NCI-H2196 (cell line): ENCODE data around the gene INSIG1.

Experiments
- DNase-seq: peaks from one replicate; lab custom pipeline; 2025; ENCODE audit not compliant: unreplicated experiment; lab: John Stamatoyannopoulos, UW

Gene INSIG1

GRCh38 chr7:155299535-155300202 is 2.0 kb downstream of the INSIG1 start:
- DNase-seq, result no peak

- DNase-seq, result no peak
Measured at GRCh38 chr7:155300641-155301452, 3.2 kb downstream of the INSIG1 start.

DNA sequence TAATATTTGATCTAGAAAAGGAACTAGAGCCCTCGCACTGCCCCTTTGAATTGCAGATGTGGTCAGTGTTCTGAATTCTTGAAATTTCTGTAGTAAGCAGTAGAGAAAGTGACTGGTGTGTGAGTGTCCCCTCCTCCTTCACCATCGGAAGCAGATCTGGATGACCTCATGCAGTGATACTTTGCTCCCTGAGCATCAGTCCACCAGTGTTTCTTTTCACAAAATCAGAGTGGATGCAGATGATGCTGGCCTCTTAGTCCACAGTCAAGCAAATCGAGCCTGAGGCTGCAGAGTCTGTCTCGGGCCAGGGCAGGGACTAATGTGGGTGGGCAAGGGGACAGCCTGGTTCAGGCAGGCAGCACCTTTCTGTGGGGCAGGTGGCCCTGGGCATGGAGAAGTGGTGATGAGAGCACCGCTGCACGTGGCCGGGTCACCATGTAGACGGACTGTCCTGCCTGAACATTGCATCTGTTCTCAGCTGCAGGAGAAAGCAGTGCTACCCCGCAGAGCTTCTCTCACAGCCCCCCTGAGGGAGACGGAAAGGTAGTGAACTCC is 5.4 kb downstream of the INSIG1 start:
- DNase-seq, result no peak

DNA sequence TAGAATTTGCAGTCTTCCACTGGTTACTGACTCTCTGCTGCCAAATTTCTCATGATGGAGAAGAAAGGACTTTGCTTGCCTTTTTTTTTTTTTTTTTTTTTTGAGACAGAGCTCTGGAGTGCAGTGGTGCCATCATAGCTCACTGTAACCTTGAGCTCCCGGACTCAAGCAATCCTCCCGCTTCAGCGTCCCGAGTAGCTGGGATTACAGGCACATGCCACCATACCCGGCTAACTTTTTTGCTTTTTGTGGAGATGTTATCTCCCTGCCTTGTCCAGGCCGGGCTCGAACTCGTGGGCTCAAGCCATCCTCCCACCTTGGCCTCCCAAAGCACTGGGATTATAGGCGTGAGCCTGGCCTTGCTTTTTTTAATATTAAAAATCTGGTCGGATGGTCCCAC is 6.2 kb downstream of the INSIG1 start:
- no peak for DNase-seq

GRCh38 chr7:155305231-155305904 is 7.7 kb downstream of the INSIG1 start:
- DNase-seq, result no peak

- DNase-seq, result no peak
Measured at GRCh38 chr7:155306673-155307470, 9.2 kb downstream of the INSIG1 start.

- no peak for DNase-seq
Measured at GRCh38 chr7:155308330-155309020, 10.8 kb downstream of the INSIG1 start.

DNA sequence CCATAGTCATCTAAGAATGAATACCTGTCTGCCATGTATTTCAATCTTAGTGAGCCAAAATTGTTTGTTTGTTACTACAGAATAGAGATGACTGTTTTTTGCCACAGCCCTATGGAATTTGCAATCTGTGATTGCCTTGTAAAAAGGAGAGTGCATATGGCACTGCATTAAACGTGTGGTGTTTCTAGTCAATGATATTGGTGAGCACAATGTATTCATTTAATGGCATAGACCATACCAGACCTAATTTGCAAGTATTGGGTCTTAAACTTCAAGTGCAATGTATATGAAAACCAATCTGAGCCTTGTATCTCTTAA is 11.3 kb downstream of the INSIG1 start:
- no peak for DNase-seq

GRCh38 chr7:155310425-155311114 is 12.9 kb downstream of the INSIG1 start:
- DNase-seq, result no peak

- DNase-seq, result no peak
Measured at GRCh38 chr7:155311826-155312537, 14.3 kb downstream of the INSIG1 start.

DNA sequence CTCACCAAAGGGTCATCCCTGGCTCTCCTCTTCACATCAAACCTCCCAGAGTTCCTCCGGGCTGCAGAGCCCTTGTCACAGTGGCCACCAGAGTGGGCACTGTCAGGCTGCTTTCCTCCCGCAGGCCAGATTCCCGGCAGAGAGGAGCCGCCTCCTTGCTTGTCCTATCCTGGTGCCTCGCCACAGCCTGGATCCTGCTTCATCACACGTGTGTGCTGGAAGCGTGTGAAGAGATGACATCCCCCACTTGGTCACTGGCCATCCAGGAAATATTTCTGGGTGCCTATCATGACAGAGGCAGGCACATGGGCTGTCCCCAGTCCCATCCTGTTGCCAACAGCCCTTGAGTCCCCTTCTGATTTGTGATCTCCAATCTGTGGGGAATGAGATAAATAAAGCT is 15.0 kb downstream of the INSIG1 start:
- no peak for DNase-seq

DNA sequence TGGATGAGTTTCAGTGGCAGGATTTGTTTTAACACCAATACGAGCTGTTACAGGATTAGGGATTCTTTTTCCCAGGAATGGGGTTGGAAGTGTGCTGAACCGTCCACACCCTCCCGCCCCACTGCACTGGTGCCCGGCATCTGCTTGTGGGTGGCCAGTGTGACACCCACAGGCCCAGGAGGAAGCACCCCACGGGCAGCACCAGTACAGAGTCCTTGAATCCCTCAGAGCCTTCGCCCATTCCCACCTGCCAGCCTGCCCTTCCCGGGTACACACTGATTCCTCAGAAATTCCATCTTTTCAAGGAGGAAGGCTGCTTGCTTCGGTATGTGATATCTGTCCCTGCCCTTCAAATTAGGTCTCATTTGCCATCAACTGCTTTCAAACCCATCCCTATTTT is 15.4 kb downstream of the INSIG1 start:
- no peak for DNase-seq

DNA sequence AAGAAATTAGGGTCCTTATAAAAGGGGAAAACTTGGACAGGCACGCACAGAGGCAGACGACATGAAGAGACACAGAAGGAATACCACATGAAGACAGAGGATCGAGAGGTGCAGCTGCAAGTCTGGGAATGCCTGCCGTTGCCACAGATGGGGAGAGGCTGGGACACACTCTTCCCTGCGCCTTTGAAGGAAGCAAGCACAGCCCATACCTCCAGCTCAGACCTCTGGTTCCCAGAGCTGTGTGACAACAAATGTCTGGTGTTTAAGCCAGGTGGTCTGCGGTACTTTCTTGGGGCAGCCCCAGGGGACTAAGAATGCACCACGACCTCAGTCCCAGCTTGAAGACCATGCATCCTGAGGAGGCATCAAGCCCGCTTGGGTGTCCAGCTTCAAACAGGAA is 18.3 kb downstream of the INSIG1 start:
- DNase-seq, result no peak

GRCh38 chr7:155316427-155317113 is 18.9 kb downstream of the INSIG1 start:
- no peak for DNase-seq

- no peak for DNase-seq
Measured at GRCh38 chr7:155317114-155317434, 19.4 kb downstream of the INSIG1 start.

DNA sequence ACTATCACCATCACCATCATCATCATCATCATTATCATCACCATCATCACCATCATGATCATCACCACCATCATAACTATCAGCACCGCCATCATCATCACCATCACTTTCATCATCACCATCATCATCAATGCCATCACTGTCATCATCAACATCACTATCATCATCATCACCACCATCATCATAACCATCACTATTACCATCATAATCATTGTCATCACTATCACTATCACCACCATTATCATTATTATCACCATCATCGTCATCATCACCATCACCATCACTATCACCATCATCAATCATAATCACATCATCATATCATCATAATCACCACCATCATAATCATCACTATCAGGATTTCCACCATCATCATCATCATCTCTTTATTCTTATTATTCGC is 20.6 kb downstream of the INSIG1 start:
- no peak for DNase-seq

DNA sequence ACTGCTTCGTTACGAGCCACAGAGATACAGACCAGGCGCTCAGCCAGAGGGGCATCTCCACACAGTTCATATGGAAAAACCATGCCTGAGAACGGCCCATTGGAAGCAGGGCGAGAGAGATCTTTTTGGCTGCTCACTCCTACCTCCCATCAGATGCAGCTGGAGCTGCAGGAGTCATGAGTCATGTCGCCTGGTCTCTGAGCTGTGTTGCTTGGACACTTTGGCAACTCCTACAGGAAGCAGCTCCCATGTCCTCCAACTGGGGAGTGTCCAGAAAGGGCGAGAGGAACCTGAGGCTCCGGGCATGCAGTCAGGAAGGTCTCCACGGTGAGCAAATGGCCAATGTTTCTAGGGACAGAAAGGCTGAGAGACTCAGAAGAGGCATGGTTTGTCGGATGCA is 24.9 kb downstream of the INSIG1 start:
- DNase-seq, result peak; percentile 55

- DNase-seq, result no peak
Measured at GRCh38 chr7:155323001-155323638, 25.4 kb downstream of the INSIG1 start.
